DND-41 (cell line): ENCODE data around the gene DHX36.

ENCODE experiments used
- EZH2 ChIP-seq: IDR thresholded peaks from 3 replicates; pipeline ENCODE4 v1.6.1; 2012; ENCODE audit warnings: borderline replicate concordance, low read depth, mild to moderate bottlenecking, moderate library complexity, low read length, inconsistent platforms; ENCODE audit not compliant: severe bottlenecking
- TF ChIP-seq, protein P1 (sequence below): IDR thresholded peaks from 2 replicates; pipeline ENCODE4 v1.5.1; 2012; ENCODE audit warnings: borderline replicate concordance, low read length, moderate library complexity, mild to moderate bottlenecking; ENCODE audit not compliant: poor library complexity, severe bottlenecking; ENCODE audit errors: extremely low read depth

DNA sequence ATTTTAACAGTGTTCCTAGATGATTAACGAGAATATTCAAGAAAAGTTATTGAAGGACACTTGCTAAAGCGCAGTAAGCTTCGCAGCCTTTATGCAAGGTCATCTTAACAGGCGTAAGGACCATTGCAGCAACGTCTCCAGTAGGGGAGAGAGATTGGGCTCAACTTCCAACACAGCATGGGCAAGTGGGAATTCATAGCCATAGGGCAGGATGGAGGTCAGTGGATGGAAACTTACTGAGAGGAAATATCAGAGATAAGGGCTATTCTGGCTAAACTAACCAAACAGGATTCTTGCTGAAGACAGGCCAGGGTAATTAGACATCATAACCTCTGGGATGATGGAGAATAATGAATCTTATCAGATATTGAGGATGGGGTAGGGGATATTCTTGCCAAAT is 82.8 kb downstream of the DHX36 start:
- TF ChIP-seq, protein P1, sequence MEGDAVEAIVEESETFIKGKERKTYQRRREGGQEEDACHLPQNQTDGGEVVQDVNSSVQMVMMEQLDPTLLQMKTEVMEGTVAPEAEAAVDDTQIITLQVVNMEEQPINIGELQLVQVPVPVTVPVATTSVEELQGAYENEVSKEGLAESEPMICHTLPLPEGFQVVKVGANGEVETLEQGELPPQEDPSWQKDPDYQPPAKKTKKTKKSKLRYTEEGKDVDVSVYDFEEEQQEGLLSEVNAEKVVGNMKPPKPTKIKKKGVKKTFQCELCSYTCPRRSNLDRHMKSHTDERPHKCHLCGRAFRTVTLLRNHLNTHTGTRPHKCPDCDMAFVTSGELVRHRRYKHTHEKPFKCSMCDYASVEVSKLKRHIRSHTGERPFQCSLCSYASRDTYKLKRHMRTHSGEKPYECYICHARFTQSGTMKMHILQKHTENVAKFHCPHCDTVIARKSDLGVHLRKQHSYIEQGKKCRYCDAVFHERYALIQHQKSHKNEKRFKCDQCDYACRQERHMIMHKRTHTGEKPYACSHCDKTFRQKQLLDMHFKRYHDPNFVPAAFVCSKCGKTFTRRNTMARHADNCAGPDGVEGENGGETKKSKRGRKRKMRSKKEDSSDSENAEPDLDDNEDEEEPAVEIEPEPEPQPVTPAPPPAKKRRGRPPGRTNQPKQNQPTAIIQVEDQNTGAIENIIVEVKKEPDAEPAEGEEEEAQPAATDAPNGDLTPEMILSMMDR: no peak
- TF ChIP-seq EZH2: no peak
